ENCODE measurements around the gene OR2A14. TPM values are rescaled to one million over a fixed set of nuclear protein-coding genes. Genes with fewer than 3 reads are reported as not detected.
A peak's percentile ranks its signal among the peaks of the same experiment; 100 is the strongest.
"Not testable (repeated sequence)": the region's sequence is repeated elsewhere in the genome, so short reads cannot be mapped to it uniquely, and the experiment has no call there.

OR2A14 gene
- total and polyA plus RNA-seq, 10 of the 15 experiments (the other 5 are each of a cell fraction or from before 2014, with no cell fraction given), result not detected

DNA sequence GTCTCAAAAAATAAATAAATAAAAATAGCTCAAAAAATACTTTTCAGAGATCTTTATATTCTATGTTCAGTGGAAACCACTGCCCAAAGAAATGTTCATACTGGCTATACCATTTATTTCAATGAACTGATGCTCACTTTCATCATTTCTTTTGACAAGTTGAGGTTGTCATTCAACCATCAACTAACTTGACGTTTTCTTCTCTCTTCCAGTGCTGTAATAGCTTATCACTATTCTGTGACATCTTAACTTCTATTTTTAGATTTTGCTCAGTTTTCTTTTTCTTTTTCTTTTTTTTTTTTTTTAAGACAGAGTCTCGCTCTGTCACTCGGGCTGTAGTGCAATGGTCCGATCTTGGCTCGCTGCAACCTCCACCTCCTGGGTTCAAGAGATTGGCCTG is 51.6 kb downstream of the OR2A14 start (continued):
- TF ChIP-seq IKZF2 (IDR thresholded peaks at IDR 0.05) (no peak), JUNB (IDR thresholded peaks at IDR 0.05) (no peak)

- WGBS (ENCODE audit: insufficient coverage, insufficient replicate concordance, low lambda C conversion rate, missing lambda C conversion rate), result 0% methylated on average over 4 of the region's 10 CpGs
- H3K27me3 ChIP-seq (replicated peaks in 1 of 2; ENCODE audit: control insufficient read depth in 2 of 2, insufficient read depth in 2 of 2, low read length in 1 of 2); H3K9ac ChIP-seq (ENCODE audit: control insufficient read depth, insufficient read depth, low read length); in situ Hi-C loops (cut with MboI); H3K79me2 ChIP-seq (ENCODE audit: control insufficient read depth, insufficient read depth, low read length); H2AFZ ChIP-seq (ENCODE audit: control insufficient read depth, low read depth, low read length); H3K36me3 ChIP-seq (ENCODE audit: control insufficient read depth in 2 of 2, insufficient read depth in 2 of 2, low read length in 1 of 2); H3K27ac ChIP-seq (ENCODE audit: control insufficient read depth, insufficient read depth); BruUV-seq (replicated peaks); H3K4me2 ChIP-seq (ENCODE audit: control insufficient read depth, insufficient read depth); H3K4me3 ChIP-seq; H4K20me1 ChIP-seq (ENCODE audit: control insufficient read depth, insufficient read depth); H3K4me1 ChIP-seq (ENCODE audit: control insufficient read depth, insufficient read depth, low read length); H3K9me3 ChIP-seq (replicated peaks; ENCODE audit: control insufficient read depth, insufficient read depth, low read length); POLR2A ChIA-PET; RAD21 ChIA-PET (ENCODE audit: unreplicated experiment): not testable (repeated sequence)
- intact Hi-C loops (cut with micrococcal nuclease; ENCODE audit: unreplicated experiment), result loop anchor here (5.0 kb wide), 1 partner anchor 214 kb away; no protein-coding TSS in a partner anchor
- CTCF ChIA-PET, result interaction anchor here (1.5 to 1.8 kb wide), 3 partner anchors 10 to 259 kb away, joined by 4 to 14 read pairs (median 7); no protein-coding TSS in a partner anchor
- FAIRE-seq (peak; percentile 57), DNase-seq (ENCODE audit: low read depth, low spot score) (peak; percentile 3), ATAC-seq (peak; percentile 100)
- SMC1A ChIA-PET (ENCODE audit: uncharacterized antibody, unreplicated experiment), result interaction anchor here (1.1 kb wide), 1 partner anchor 50 kb away, joined by 3 read pairs; no protein-coding TSS in a partner anchor
- TF ChIP-seq CTCF (IDR thresholded peaks at IDR 0.05 in 2 of 3, conservative IDR thresholded peaks at IDR 0.05 in 1 of 3; ENCODE audit: control insufficient read depth in 2 of 3, extremely low read depth in 1 of 3, insufficient read depth in 1 of 3, low read depth in 3 of 3, low read length in 3 of 3) (peak; percentile 20 to 43 (median 29); a peak in 4 of 6 replicates), SMC3 (IDR thresholded peaks at IDR 0.05; ENCODE audit: borderline replicate concordance, low read length) (peak; percentile 22; the same call in 1 of the 2 replicates), RAD21 (IDR thresholded peaks at IDR 0.05; ENCODE audit: insufficient read depth, low read depth, low read length) (peak; percentile 50)
Observed at GRCh38 chr7:144178380-144179164, 55.6 kb downstream of the OR2A14 start.

GRCh38 chr7:144179165-144179479 is 56.1 kb downstream of the OR2A14 start:
- POLR2A ChIA-PET; H3K27me3 ChIP-seq (replicated peaks in 1 of 2; ENCODE audit: control insufficient read depth in 2 of 2, insufficient read depth in 2 of 2, low read length in 1 of 2); H3K4me3 ChIP-seq; in situ Hi-C loops (cut with MboI); H3K9me3 ChIP-seq (replicated peaks; ENCODE audit: control insufficient read depth, insufficient read depth, low read length); H3K27ac ChIP-seq (ENCODE audit: control insufficient read depth, insufficient read depth); H2AFZ ChIP-seq (ENCODE audit: control insufficient read depth, low read depth, low read length); RAD21 ChIA-PET (ENCODE audit: unreplicated experiment); H3K79me2 ChIP-seq (ENCODE audit: control insufficient read depth, insufficient read depth, low read length); H4K20me1 ChIP-seq (ENCODE audit: control insufficient read depth, insufficient read depth); SMC1A ChIA-PET (ENCODE audit: uncharacterized antibody, unreplicated experiment); H3K4me1 ChIP-seq (ENCODE audit: control insufficient read depth, insufficient read depth, low read length); CTCF ChIA-PET; BruUV-seq (replicated peaks); H3K36me3 ChIP-seq (ENCODE audit: control insufficient read depth in 2 of 2, insufficient read depth in 2 of 2, low read length in 1 of 2); H3K9ac ChIP-seq (ENCODE audit: control insufficient read depth, insufficient read depth, low read length); H3K4me2 ChIP-seq (ENCODE audit: control insufficient read depth, insufficient read depth); DNase-seq (ENCODE audit: low read depth, low spot score); FAIRE-seq: not testable (repeated sequence)
- 0% methylated on average over 1 of the region's 2 CpGs for WGBS (ENCODE audit: insufficient coverage, insufficient replicate concordance, low lambda C conversion rate, missing lambda C conversion rate)
- intact Hi-C loops (cut with micrococcal nuclease; ENCODE audit: unreplicated experiment), result loop anchor here (5.0 kb wide), 1 partner anchor 213 kb away; no protein-coding TSS in a partner anchor
- peak; percentile 28; the same call in 2 of the 3 replicates for ATAC-seq

Measured in GM12878 (cell line).